Measurements from ENCODE around the gene SPAG16.

SPAG16 gene

GRCh38 chr2:213248637-213249036, 35.6 kb upstream of the SPAG16 start:
- no peak overlapping the region for H3K27ac ChIP-seq (ENCODE audit: extremely low read depth, low read depth, low read length)
- ChIA-PET POLR2A (no interaction called here), CTCF (no interaction called here)
- H3K36me3 ChIP-seq (ENCODE audit: control insufficient read depth in 2 of 2, insufficient read depth in 1 of 2, low read length in 2 of 2), result no peaks in the 10 kb centered on the region
- no peaks in the 10 kb centered on the region; the same call in 1 of the 2 replicates for H3K4me1 ChIP-seq (ENCODE audit: control insufficient read depth, insufficient read depth, low read length)
- H3K9me3 ChIP-seq (ENCODE audit: control insufficient read depth, insufficient read depth, low read depth, low read length), result no peaks in the 10 kb centered on the region
- no peak overlapping the region for H3K4me3 ChIP-seq (ENCODE audit: low read depth, low read length)
- TF ChIP-seq ZFP69B (tag by site-specific recombination; IDR thresholded peaks at IDR 0.05), result no peak
- no peak for TF ChIP-seq PBX3 (CRISPR knock-in tag; IDR thresholded peaks at IDR 0.05)
- TF ChIP-seq ZNF768 (tag by site-specific recombination; IDR thresholded peaks at IDR 0.05), result no peak
- no peak for TF ChIP-seq SP7 (tag by site-specific recombination; IDR thresholded peaks at IDR 0.05)
- no peak for TF ChIP-seq ZSCAN5A (tag by site-specific recombination; IDR thresholded peaks at IDR 0.05)
- TF ChIP-seq ZNF37A (tag by site-specific recombination; IDR thresholded peaks at IDR 0.05), result no peak
- no peak for TF ChIP-seq ZNF350 (tag by site-specific recombination; IDR thresholded peaks at IDR 0.05)
- TF ChIP-seq ZNF843 (tag by site-specific recombination; IDR thresholded peaks at IDR 0.05), result no peak
- TF ChIP-seq ZNF132 (tag by site-specific recombination; IDR thresholded peaks at IDR 0.05; ENCODE audit: borderline replicate concordance), result no peak
- TF ChIP-seq BCL11B (tag by site-specific recombination; IDR thresholded peaks at IDR 0.05; ENCODE audit: low read depth), result no peak
- TF ChIP-seq ZNF202 (tag by site-specific recombination; IDR thresholded peaks at IDR 0.05; ENCODE audit: borderline replicate concordance), result no peak
- TF ChIP-seq OVOL3 (tag by site-specific recombination; IDR thresholded peaks at IDR 0.05), result no peak
- no peak for TF ChIP-seq ZNF366 (tag by site-specific recombination; conservative IDR thresholded peaks at IDR 0.05)

GRCh38 chr2:213249502-213249901, 34.8 kb upstream of the SPAG16 start:
- no peak overlapping the region for H3K27ac ChIP-seq (ENCODE audit: extremely low read depth, low read depth, low read length)
- ChIA-PET POLR2A (no interaction called here), CTCF (interaction anchor here (0.6 kb wide), 2 partner anchors 471 to 536 kb away, joined by 3 to 4 read pairs; no protein-coding TSS in a partner anchor)
- no peak overlapping the region for H3K4me3 ChIP-seq (ENCODE audit: low read depth, low read length)
- H3K9me3 ChIP-seq (ENCODE audit: control insufficient read depth, insufficient read depth, low read depth, low read length), result no peaks in the 10 kb centered on the region
- H3K4me1 ChIP-seq (ENCODE audit: control insufficient read depth, insufficient read depth, low read length), result no peaks in the 10 kb centered on the region; the same call in 1 of the 2 replicates
- no peaks in the 10 kb centered on the region for H3K36me3 ChIP-seq (ENCODE audit: control insufficient read depth in 2 of 2, insufficient read depth in 1 of 2, low read length in 2 of 2)
- no peak for TF ChIP-seq ZNF394 (tag by site-specific recombination; IDR thresholded peaks at IDR 0.05; ENCODE audit: borderline replicate concordance)
- TF ChIP-seq PATZ1 (tag by site-specific recombination; IDR thresholded peaks at IDR 0.05), result no peak
- TF ChIP-seq ZNF76 (tag by site-specific recombination; IDR thresholded peaks at IDR 0.05; ENCODE audit: borderline replicate concordance, low read depth), result no peak
- no peak for TF ChIP-seq GFI1B (tag by site-specific recombination; IDR thresholded peaks at IDR 0.05)
- no peak for TF ChIP-seq ZSCAN16 (tag by site-specific recombination; IDR thresholded peaks at IDR 0.05)
- TF ChIP-seq SCRT1 (tag by site-specific recombination; IDR thresholded peaks at IDR 0.05; ENCODE audit: borderline replicate concordance), result no peak
- no peak for TF ChIP-seq TSHZ1 (tag by site-specific recombination; IDR thresholded peaks at IDR 0.05; ENCODE audit: borderline replicate concordance)
- TF ChIP-seq TCF7L2 (IDR thresholded peaks at IDR 0.05; ENCODE audit: borderline replicate concordance, low read depth, low read length), result no peak
- no peak for TF ChIP-seq ZNF521 (tag by site-specific recombination; IDR thresholded peaks at IDR 0.05)
- TF ChIP-seq ZNF580 (tag by site-specific recombination; IDR thresholded peaks at IDR 0.05), result no peak
- TF ChIP-seq HOXA7 (CRISPR knock-in tag; IDR thresholded peaks at IDR 0.05; ENCODE audit: borderline replicate concordance), result no peak
- no peak for TF ChIP-seq ZNF548 (tag by site-specific recombination; IDR thresholded peaks at IDR 0.05)
- TF ChIP-seq ZNF23 (tag by site-specific recombination; IDR thresholded peaks at IDR 0.05; ENCODE audit: borderline replicate concordance), result no peak
- TF ChIP-seq ZNF366 (tag by site-specific recombination; conservative IDR thresholded peaks at IDR 0.05), result no peak
- no peak for TF ChIP-seq ZSCAN30 (tag by site-specific recombination; IDR thresholded peaks at IDR 0.05)
